Measurements from ENCODE around the gene SCAP. TPM values are rescaled to one million over a fixed set of nuclear protein-coding genes. Genes with fewer than 3 reads are reported as not detected.

Gene SCAP
- total RNA-seq, 1 experiment from 2014 or later = 71.1 TPM

DNA sequence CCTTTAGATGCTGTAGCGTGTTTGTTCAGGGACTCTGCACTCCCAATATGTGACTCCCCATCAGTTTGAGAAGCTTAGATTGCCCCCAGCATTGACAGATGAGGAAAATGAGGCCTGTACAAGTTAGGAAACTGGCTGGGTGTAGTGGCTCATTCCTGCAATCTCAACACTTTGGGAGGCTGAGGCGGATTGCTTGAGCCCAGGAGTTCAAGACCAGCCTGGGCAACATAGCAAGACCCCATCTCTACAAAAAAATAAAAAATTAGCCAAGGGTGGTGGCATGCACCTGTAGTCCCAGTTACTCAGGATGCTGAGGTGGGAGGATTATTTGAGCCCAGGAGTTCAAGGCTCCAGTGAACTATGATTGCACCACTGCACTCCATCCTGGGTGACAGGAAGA is 108.9 kb downstream of the SCAP start:
- DNase-seq (ENCODE audit: low read depth) = no peak

DNA sequence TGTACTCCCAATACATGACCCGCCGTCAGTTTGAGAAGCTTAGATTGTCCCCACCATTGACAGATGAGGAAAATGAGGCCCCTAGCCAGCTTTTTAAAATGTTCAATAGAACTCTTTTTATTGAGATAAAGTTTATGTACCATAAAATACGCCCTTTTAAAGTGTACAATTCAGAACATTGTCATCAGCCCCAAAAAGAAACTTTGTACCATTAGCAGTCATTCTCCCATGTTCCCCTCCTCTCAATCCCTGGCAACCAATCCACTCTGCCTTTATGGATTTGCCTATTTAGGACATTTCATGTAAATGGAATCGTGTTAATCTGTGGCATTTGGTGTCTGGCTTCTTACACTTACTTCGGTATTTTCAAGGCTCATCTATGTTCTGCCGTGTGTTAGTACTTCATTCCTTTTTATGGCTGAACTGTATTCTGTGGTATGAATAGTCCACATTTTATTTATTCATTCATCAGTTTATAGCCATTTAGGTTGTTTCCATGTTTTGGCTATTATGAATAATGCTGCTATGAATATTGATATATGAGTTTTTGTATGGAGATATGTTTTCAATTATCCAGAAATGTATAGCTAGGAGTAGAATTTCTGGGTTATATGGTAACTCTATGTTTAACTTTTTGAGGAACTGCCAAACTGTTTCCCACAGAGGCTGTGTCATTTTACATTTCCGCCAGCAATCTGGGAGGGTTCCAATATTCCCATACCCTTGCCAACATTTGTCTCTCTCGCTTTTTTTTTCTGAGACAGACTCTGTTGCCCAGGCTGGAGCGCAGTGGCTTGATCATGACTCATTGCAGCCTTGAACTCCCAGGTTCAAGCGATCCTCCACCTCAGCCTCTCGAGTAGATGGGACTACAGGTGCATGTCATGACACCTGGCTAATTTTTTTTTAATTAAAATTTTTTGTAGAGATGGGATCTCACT is 110.3 kb downstream of the SCAP start:
- DNase-seq (ENCODE audit: low read depth) = peak; percentile 31

Other genes starting within 250 kb of the SCAP start
- 2.2 and 5.7 TPM in 2 replicates for gene KIF9, start 193.1 kb downstream of the SCAP start, total RNA-seq (2014; rRNA removed)
- gene KLHL18, start 193.0 kb downstream of the SCAP start, total RNA-seq (2014; rRNA removed) = 18.3 and 21.5 TPM in 2 replicates
- gene PTPN23, start 94.9 kb downstream of the SCAP start, total RNA-seq (2014; rRNA removed) = 15.2 and 16.7 TPM in 2 replicates
- 40.8 and 46.7 TPM in 2 replicates for gene ELP6, start 37.8 kb upstream of the SCAP start, total RNA-seq (2014; rRNA removed)
- gene CSPG5, start 102.9 kb upstream of the SCAP start, total RNA-seq (2014; rRNA removed) = 0.19 and 0.29 TPM in 2 replicates

All from LHCN-M2 (cell line).